Measurements from ENCODE around the gene SYT1.

Gene SYT1

GRCh38 chr12:79299447-79300198 is 435.0 kb downstream of the SYT1 start:
- DNase-seq (ENCODE audit: low read depth) = no peak
- TF ChIP-seq, protein P1, sequence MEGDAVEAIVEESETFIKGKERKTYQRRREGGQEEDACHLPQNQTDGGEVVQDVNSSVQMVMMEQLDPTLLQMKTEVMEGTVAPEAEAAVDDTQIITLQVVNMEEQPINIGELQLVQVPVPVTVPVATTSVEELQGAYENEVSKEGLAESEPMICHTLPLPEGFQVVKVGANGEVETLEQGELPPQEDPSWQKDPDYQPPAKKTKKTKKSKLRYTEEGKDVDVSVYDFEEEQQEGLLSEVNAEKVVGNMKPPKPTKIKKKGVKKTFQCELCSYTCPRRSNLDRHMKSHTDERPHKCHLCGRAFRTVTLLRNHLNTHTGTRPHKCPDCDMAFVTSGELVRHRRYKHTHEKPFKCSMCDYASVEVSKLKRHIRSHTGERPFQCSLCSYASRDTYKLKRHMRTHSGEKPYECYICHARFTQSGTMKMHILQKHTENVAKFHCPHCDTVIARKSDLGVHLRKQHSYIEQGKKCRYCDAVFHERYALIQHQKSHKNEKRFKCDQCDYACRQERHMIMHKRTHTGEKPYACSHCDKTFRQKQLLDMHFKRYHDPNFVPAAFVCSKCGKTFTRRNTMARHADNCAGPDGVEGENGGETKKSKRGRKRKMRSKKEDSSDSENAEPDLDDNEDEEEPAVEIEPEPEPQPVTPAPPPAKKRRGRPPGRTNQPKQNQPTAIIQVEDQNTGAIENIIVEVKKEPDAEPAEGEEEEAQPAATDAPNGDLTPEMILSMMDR (IDR thresholded peaks at IDR 0.05; ENCODE audit: low read depth, low read length, missing control alignments) = no peak
- in situ Hi-C loops (cut with HindIII; ENCODE audit: low sequenced_read_pairs) = no loop called here
- H3K4me3 ChIP-seq (ENCODE audit: low read depth, low read length) = no peak overlapping the region

- H3K4me3 ChIP-seq (ENCODE audit: low read depth, low read length) = no peak overlapping the region
- in situ Hi-C loops (cut with HindIII; ENCODE audit: low sequenced_read_pairs) = no loop called here
- no peak for DNase-seq (ENCODE audit: low read depth)
- TF ChIP-seq, protein P1 (IDR thresholded peaks at IDR 0.05; ENCODE audit: low read depth, low read length, missing control alignments) = no peak
Measured at GRCh38 chr12:79300199-79300568, 435.6 kb downstream of the SYT1 start.

DNA sequence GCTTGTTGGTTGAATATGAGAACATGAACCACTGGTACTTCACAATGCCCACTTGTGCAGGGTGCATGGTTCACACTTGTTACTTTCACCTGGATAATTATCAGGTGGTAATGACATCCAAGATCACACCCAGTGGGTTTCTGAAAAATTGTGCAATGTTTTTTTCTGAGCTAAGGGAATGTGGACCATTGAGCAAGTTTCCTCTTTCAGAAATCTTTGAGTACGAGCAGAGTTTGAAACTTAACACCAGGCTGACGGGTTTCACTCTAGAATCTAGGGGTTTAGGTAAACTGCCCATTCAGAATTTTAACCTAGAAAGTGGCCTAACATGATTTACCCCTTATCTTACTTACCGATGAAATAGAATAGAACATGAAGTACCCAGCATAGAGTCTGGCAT is 436.6 kb downstream of the SYT1 start:
- TF ChIP-seq, protein P1 (IDR thresholded peaks at IDR 0.05; ENCODE audit: low read depth, low read length, missing control alignments) = no peak
- no peak for DNase-seq (ENCODE audit: low read depth)
- in situ Hi-C loops (cut with HindIII; ENCODE audit: low sequenced_read_pairs) = no loop called here
- H3K4me3 ChIP-seq (ENCODE audit: low read depth, low read length) = no peak overlapping the region

DNA sequence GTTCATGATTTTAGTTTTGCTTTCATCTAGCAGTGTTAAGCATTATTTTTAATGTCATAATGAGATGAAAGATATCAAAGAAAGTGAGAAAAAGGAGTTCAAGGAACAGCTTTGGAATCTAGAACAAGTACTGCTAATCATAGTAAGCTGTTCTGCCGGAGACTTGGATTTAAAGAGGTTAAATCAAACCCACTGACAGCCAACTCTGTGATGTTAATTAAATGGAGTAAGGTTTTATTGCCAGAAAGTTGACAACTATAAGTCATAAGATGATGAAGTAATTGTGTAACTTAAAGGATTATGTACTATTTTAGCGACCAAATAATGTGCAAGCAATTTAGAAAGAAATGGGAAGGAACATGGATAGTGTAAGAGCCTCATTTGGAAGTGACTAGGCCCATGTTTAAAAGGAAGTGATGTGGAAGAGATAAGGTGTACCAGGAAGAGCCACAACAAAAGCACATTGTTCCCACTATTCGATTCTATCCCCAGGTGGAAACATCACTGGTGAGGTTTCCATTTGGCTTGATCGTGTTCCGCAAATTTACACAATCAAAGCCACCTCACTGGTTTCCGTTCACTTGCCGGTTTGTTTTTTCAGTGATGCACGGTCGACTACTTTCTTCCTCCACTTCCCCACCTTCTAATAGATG is 437.7 kb downstream of the SYT1 start:
- TF ChIP-seq, protein P1 (IDR thresholded peaks at IDR 0.05; ENCODE audit: low read depth, low read length, missing control alignments) = no peak
- DNase-seq (ENCODE audit: low read depth) = no peak
- in situ Hi-C loops (cut with HindIII; ENCODE audit: low sequenced_read_pairs) = no loop called here
- H3K4me3 ChIP-seq (ENCODE audit: low read depth, low read length) = no peak overlapping the region

DNA sequence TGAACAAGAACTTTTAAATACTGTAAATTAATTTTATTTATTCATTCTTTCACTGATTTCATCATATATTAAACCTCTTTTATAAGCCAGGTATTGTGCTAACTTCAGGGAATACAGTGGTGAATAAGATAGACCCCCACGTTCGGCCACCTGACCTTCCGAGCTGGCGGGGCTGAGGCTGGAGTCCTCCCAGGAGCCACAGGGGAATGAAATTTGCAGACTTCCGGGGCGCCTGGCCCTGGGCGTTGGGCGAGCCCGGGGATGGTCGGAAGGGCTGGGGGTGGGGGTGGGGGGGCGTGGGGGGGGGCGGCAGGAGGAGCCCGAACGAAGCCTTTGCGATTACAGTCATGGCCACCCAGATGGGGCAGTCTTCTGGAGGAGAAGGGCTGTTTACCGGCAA is 442.8 kb downstream of the SYT1 start:
- DNase-seq (ENCODE audit: low read depth) = no peak
- in situ Hi-C loops (cut with HindIII; ENCODE audit: low sequenced_read_pairs) = no loop called here
- TF ChIP-seq, protein P1 (IDR thresholded peaks at IDR 0.05; ENCODE audit: low read depth, low read length, missing control alignments) = no peak
- H3K4me3 ChIP-seq (ENCODE audit: low read depth, low read length) = no peak overlapping the region

DNA sequence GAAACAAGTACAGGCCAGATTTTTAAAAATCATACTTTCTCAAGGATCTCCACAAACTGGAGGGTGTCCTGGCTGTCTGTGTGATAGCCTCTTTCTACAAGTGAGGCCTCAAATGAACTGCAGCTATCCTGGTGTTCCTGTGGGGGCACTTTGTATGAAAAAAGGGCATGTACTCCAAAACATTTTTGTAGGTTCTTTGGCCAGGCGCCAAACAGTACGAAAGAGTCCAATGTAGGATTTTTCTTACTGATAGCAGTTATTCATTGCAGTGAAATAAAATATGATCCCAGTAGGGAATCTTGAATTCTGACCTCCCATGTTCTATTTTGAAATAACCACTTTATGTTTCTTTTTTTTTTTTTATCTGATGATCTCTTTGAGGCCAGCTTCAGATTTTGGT is 444.5 kb downstream of the SYT1 start:
- in situ Hi-C loops (cut with HindIII; ENCODE audit: low sequenced_read_pairs) = no loop called here
- no peak overlapping the region for H3K4me3 ChIP-seq (ENCODE audit: low read depth, low read length)
- TF ChIP-seq, protein P1 (IDR thresholded peaks at IDR 0.05; ENCODE audit: low read depth, low read length, missing control alignments) = no peak
- DNase-seq (ENCODE audit: low read depth) = no peak

All from astrocyte of the cerebellum (primary cell).